Measurements from ENCODE around the gene SPRED2. TPM values are rescaled to one million over a fixed set of nuclear protein-coding genes. Genes with fewer than 3 reads are reported as not detected.

SPRED2 gene
- polyA plus RNA-seq, 1 donor from 2014 or later, result 5.3 TPM

GRCh38 chr2:65354773-65355172 is 77.6 kb downstream of the SPRED2 start:
- no peaks in the 10 kb centered on the region for H3F3A ChIP-seq (ENCODE audit: insufficient read depth, low read length, poor library complexity, severe bottlenecking)
- H3K9me3 ChIP-seq (ENCODE audit: low read length), result no peaks in the 10 kb centered on the region
- TF ChIP-seq CTCF (IDR thresholded peaks at IDR 0.05; ENCODE audit: poor library complexity, severe bottlenecking), result no peak
- no peak for TF ChIP-seq SMC3 (conservative IDR thresholded peaks at IDR 0.05; ENCODE audit: poor library complexity)
- H3K4me3 ChIP-seq (ENCODE audit: low read length), result no peak overlapping the region
- no peak overlapping the region for H3K27ac ChIP-seq (ENCODE audit: low read length)
- H3K9me2 ChIP-seq (ENCODE audit: insufficient read depth, low read length), result no peaks in the 10 kb centered on the region
- H2AFZ ChIP-seq (ENCODE audit: low read depth, low read length), result no peak overlapping the region
- no peak overlapping the region for H3K4me2 ChIP-seq (ENCODE audit: low read length)
- H3K36me3 ChIP-seq (ENCODE audit: insufficient read depth, low read length), result no peaks in the 10 kb centered on the region
- no peaks in the 10 kb centered on the region for H3K27me3 ChIP-seq (ENCODE audit: insufficient read depth, low read depth, low read length)
- H3K9ac ChIP-seq (ENCODE audit: low read length), result no peak overlapping the region
- no peaks in the 10 kb centered on the region for H3K79me2 ChIP-seq (replicated peaks; ENCODE audit: insufficient read depth, low read length)
- H4K20me1 ChIP-seq (ENCODE audit: insufficient read depth), result no peaks in the 10 kb centered on the region

DNA sequence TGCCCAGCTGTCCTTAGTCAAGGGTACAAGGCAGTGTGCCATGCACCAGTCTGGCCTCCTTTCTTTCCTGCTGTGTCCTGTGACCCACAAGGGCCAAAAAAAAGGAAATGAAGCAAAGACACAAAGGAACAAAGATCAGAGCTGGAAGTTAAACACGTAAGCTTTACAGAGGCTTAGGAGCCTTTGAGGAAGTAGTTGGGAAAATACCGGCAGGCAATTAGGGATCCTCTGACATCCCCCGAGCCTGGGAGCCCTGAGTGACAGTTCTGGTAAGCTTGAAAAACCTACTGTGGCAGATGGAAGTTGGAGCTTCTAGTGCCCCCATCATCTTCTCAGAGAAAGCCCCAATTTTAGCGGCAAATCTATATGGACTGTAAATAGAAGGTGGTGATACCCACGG is 78.5 kb downstream of the SPRED2 start:
- Histone ChIP-seq H3K79me2 (replicated peaks; ENCODE audit: insufficient read depth, low read length) (no peaks in the 10 kb centered on the region), H3K27ac (ENCODE audit: low read length) (no peak overlapping the region), H3K36me3 (ENCODE audit: insufficient read depth, low read length) (no peaks in the 10 kb centered on the region), H3K9me2 (ENCODE audit: insufficient read depth, low read length) (no peaks in the 10 kb centered on the region), H3K9ac (ENCODE audit: low read length) (no peak overlapping the region), H3K4me2 (ENCODE audit: low read length) (no peak overlapping the region), H3K9me3 (ENCODE audit: low read length) (no peaks in the 10 kb centered on the region), H3K4me3 (ENCODE audit: low read length) (no peak overlapping the region), H3F3A (ENCODE audit: insufficient read depth, low read length, poor library complexity, severe bottlenecking) (no peaks in the 10 kb centered on the region), H3K27me3 (ENCODE audit: insufficient read depth, low read depth, low read length) (no peaks in the 10 kb centered on the region), H2AFZ (ENCODE audit: low read depth, low read length) (no peak overlapping the region), H4K20me1 (ENCODE audit: insufficient read depth) (no peaks in the 10 kb centered on the region)
- no peak for TF ChIP-seq EZH2 (IDR thresholded peaks at IDR 0.05; ENCODE audit: borderline replicate concordance, insufficient read depth, low read length, poor library complexity, severe bottlenecking)
- TF ChIP-seq, protein P1, sequence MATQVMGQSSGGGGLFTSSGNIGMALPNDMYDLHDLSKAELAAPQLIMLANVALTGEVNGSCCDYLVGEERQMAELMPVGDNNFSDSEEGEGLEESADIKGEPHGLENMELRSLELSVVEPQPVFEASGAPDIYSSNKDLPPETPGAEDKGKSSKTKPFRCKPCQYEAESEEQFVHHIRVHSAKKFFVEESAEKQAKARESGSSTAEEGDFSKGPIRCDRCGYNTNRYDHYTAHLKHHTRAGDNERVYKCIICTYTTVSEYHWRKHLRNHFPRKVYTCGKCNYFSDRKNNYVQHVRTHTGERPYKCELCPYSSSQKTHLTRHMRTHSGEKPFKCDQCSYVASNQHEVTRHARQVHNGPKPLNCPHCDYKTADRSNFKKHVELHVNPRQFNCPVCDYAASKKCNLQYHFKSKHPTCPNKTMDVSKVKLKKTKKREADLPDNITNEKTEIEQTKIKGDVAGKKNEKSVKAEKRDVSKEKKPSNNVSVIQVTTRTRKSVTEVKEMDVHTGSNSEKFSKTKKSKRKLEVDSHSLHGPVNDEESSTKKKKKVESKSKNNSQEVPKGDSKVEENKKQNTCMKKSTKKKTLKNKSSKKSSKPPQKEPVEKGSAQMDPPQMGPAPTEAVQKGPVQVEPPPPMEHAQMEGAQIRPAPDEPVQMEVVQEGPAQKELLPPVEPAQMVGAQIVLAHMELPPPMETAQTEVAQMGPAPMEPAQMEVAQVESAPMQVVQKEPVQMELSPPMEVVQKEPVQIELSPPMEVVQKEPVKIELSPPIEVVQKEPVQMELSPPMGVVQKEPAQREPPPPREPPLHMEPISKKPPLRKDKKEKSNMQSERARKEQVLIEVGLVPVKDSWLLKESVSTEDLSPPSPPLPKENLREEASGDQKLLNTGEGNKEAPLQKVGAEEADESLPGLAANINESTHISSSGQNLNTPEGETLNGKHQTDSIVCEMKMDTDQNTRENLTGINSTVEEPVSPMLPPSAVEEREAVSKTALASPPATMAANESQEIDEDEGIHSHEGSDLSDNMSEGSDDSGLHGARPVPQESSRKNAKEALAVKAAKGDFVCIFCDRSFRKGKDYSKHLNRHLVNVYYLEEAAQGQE (IDR thresholded peaks at IDR 0.05; ENCODE audit: borderline replicate concordance), result no peak
- TF ChIP-seq TAF1 (IDR thresholded peaks at IDR 0.05; ENCODE audit: low read depth), result no peak
- no peak for TF ChIP-seq EP300 (conservative IDR thresholded peaks at IDR 0.05; ENCODE audit: poor library complexity, severe bottlenecking)
- no peak for TF ChIP-seq POLR2AphosphoS5 (IDR thresholded peaks at IDR 0.05)
- no peak for TF ChIP-seq RAD21 (conservative IDR thresholded peaks at IDR 0.05)
- TF ChIP-seq CTCF (IDR thresholded peaks at IDR 0.05; ENCODE audit: poor library complexity, severe bottlenecking), result no peak
- no peak for TF ChIP-seq SMC3 (conservative IDR thresholded peaks at IDR 0.05; ENCODE audit: poor library complexity)
- no peak for TF ChIP-seq MXI1 (conservative IDR thresholded peaks at IDR 0.05; ENCODE audit: poor library complexity, severe bottlenecking)
